Glutamatergic neuron (in vitro differentiated cells): ENCODE data around the gene PEX14. TPM values are rescaled to one million over a fixed set of nuclear protein-coding genes. Genes with fewer than 3 reads are reported as not detected.
"Not testable (repeated sequence)": the region's sequence is repeated elsewhere in the genome, so short reads cannot be mapped to it uniquely, and the experiment has no call there.

Experiments used
- DNase-seq: peaks from one replicate; pipeline ENCODE4 v3.0.0; 2022
- H3K27ac Mint-ChIP-seq: one replicate; pipeline ENCODE4 v1.8.0; 2020; ENCODE audit warnings: mild to moderate bottlenecking, mixed read lengths, inconsistent platforms; ENCODE audit not compliant: unreplicated experiment
- H3K27me3 Mint-ChIP-seq: one replicate; pipeline ENCODE4 v1.8.0; 2020; ENCODE audit warnings: mild to moderate bottlenecking, moderate library complexity, mixed read lengths, inconsistent platforms; ENCODE audit not compliant: unreplicated experiment
- H3K36me3 Mint-ChIP-seq: one replicate; pipeline ENCODE4 v1.8.0; 2020; ENCODE audit warnings: mild to moderate bottlenecking, mixed read lengths, inconsistent platforms; ENCODE audit not compliant: unreplicated experiment
- H3K4me1 Mint-ChIP-seq: one replicate; pipeline ENCODE4 v1.8.0; 2020; ENCODE audit warnings: mild to moderate bottlenecking, low read depth, mixed read lengths, inconsistent platforms; ENCODE audit not compliant: unreplicated experiment
- H3K4me3 Mint-ChIP-seq: one replicate; pipeline ENCODE4 v1.8.0; 2020; ENCODE audit warnings: mild to moderate bottlenecking, mixed read lengths, inconsistent platforms; ENCODE audit not compliant: unreplicated experiment
- H3K9me3 Mint-ChIP-seq: one replicate; pipeline ENCODE4 v1.8.0; 2020; ENCODE audit warnings: mild to moderate bottlenecking, moderate library complexity, mixed read lengths, inconsistent platforms; ENCODE audit not compliant: unreplicated experiment
- CTCF ChIP-seq: fragments of 200-600 bp; sonication (generic); IDR thresholded peaks from one replicate; pipeline ENCODE4 v1.5.0; 2021; ENCODE audit not compliant: partially characterized antibody, unreplicated experiment
- total RNA-seq: library from RNA; stranded (reverse); fragmentation: NEBNext Ultra II Directional; extraction: Animal tissue kit (Norgen Biotek cat#: 25700); gene quantifications from one replicate; pipeline ENCODE4 v1.2.1, GENCODE V29; 2021; ENCODE audit not compliant: unreplicated experiment

The PEX14 gene
- total RNA-seq, 1 donor from 2014 or later = 25.8 TPM

GRCh38 chr1:10502206-10502605, 27.5 kb downstream of the PEX14 start:
- no peak for TF ChIP-seq CTCF
- Mint-ChIP-seq H3K36me3 (no peaks in the 10 kb centered on the region), H3K27ac (no peak overlapping the region), H3K4me3 (no peak overlapping the region), H3K27me3 (no peaks in the 10 kb centered on the region), H3K4me1 (peaks cover 10% of the 10 kb centered on the region), H3K9me3 (no peaks in the 10 kb centered on the region)
- DNase-seq = no peak

GRCh38 chr1:10504249-10504648, 29.5 kb downstream of the PEX14 start:
- no peak overlapping the region for H3K4me3 Mint-ChIP-seq
- H3K36me3 Mint-ChIP-seq = no peaks in the 10 kb centered on the region
- no peaks in the 10 kb centered on the region for H3K9me3 Mint-ChIP-seq
- H3K27ac Mint-ChIP-seq = no peak overlapping the region
- no peaks in the 10 kb centered on the region for H3K27me3 Mint-ChIP-seq
- H3K4me1 Mint-ChIP-seq = peaks cover 17% of the 10 kb centered on the region
- TF ChIP-seq CTCF = no peak
- DNase-seq = no peak

GRCh38 chr1:10506046-10506676, 31.4 kb downstream of the PEX14 start:
- H3K4me1 Mint-ChIP-seq = peaks cover 27% of the 10 kb centered on the region
- not testable (repeated sequence) for H3K27me3 Mint-ChIP-seq, H3K27ac Mint-ChIP-seq, H3K9me3 Mint-ChIP-seq, DNase-seq, H3K36me3 Mint-ChIP-seq, H3K4me3 Mint-ChIP-seq

GRCh38 chr1:10506677-10507047, 31.9 kb downstream of the PEX14 start:
- Mint-ChIP-seq H3K36me3 (no peaks in the 10 kb centered on the region), H3K9me3 (no peaks in the 10 kb centered on the region), H3K4me3 (no peak overlapping the region), H3K4me1 (peaks cover 32% of the 10 kb centered on the region), H3K27ac (peak overlapping the region; percentile 7), H3K27me3 (peaks cover 1% of the 10 kb centered on the region)
- no peak for TF ChIP-seq CTCF
- DNase-seq = no peak

- Mint-ChIP-seq H3K27me3 (peaks cover 1% of the 10 kb centered on the region), H3K4me1 (peaks cover 33% of the 10 kb centered on the region), H3K36me3 (no peaks in the 10 kb centered on the region), H3K4me3 (no peak overlapping the region), H3K27ac (no peak overlapping the region), H3K9me3 (no peaks in the 10 kb centered on the region)
- DNase-seq = peak; percentile 73
- peak; percentile 64 for TF ChIP-seq CTCF
Measured at GRCh38 chr1:10507111-10507879, 32.5 kb downstream of the PEX14 start.
